ENCODE measurements around the gene INTS3. TPM values are rescaled to one million over a fixed set of nuclear protein-coding genes. Genes with fewer than 3 reads are reported as not detected.

INTS3 gene
- total RNA-seq, 1 donor from 2014 or later = 33.2 TPM

GRCh38 chr1:153799016-153799415 lies 71.2 kb downstream of the INTS3 start:
- DNase-seq = no peak

GRCh38 chr1:153799566-153800465 lies 72.0 kb downstream of the INTS3 start:
- no peak for DNase-seq

- DNase-seq = no peak
Observed at GRCh38 chr1:153800516-153800915, 72.7 kb downstream of the INTS3 start.

- DNase-seq = no peak
Observed at GRCh38 chr1:153801028-153801625, 73.3 kb downstream of the INTS3 start.

GRCh38 chr1:153801786-153802697 lies 74.2 kb downstream of the INTS3 start:
- DNase-seq = no peak

GRCh38 chr1:153803470-153804056 lies 75.7 kb downstream of the INTS3 start:
- no peak for DNase-seq

- no peak for DNase-seq
Observed at GRCh38 chr1:153804112-153804511, 76.3 kb downstream of the INTS3 start.

- no peak for DNase-seq
Observed at GRCh38 chr1:153805042-153805745, 77.3 kb downstream of the INTS3 start.

GRCh38 chr1:153805886-153806719 lies 78.3 kb downstream of the INTS3 start:
- DNase-seq = no peak

GRCh38 chr1:153816283-153816889 lies 88.5 kb downstream of the INTS3 start:
- no peak for DNase-seq

GRCh38 chr1:153818876-153819275 lies 91.0 kb downstream of the INTS3 start:
- no peak for DNase-seq

Small RNA genes lying within 50 kb of the gene (small RNA-seq; reads per million reads assigned to genes)
- gene MIR8083 = not detected
- gene RF00019 = not detected
- gene RN7SL372P = not detected

Other genes starting within 250 kb of the INTS3 start
- 9.2 TPM for gene S100A6, start 192.1 kb upstream of the INTS3 start, total RNA-seq
- not detected for gene S100A5, start 187.1 kb upstream of the INTS3 start, total RNA-seq
- gene S100A4, start 182.2 kb upstream of the INTS3 start, total RNA-seq = 0.62 TPM
- not detected for gene S100A3, start 178.8 kb upstream of the INTS3 start, total RNA-seq
- gene S100A2, start 162.2 kb upstream of the INTS3 start, total RNA-seq = not detected
- 13.3 TPM for gene S100A16, start 114.9 kb upstream of the INTS3 start, total RNA-seq
- gene S100A14, start 111.7 kb upstream of the INTS3 start, total RNA-seq = 0.47 TPM
- 5.3 TPM for gene S100A13, start 100.5 kb upstream of the INTS3 start, total RNA-seq
- 0.47 TPM for gene S100A1, start 99.6 kb upstream of the INTS3 start, total RNA-seq
- 77.0 TPM for gene CHTOP, start 94.0 kb upstream of the INTS3 start, total RNA-seq
- gene SNAPIN, start 69.3 kb upstream of the INTS3 start, total RNA-seq = 36.3 TPM
- 177 TPM for gene ILF2, start 57.1 kb upstream of the INTS3 start, total RNA-seq
- 0.16 TPM for gene NPR1, start 49.4 kb upstream of the INTS3 start, total RNA-seq
- gene SLC27A3, start 47.4 kb downstream of the INTS3 start, total RNA-seq = 14.5 TPM
- 18.2 TPM for gene GATAD2B, start 194.9 kb downstream of the INTS3 start, total RNA-seq
- gene DENND4B, start 218.7 kb downstream of the INTS3 start, total RNA-seq = 11.9 TPM
- gene CRTC2, start 230.6 kb downstream of the INTS3 start, total RNA-seq = 2.8 TPM
- 30.9 TPM for gene SLC39A1, start 235.5 kb downstream of the INTS3 start, total RNA-seq
- 7.2 TPM for gene CREB3L4, start 239.9 kb downstream of the INTS3 start, total RNA-seq
- 43.0 TPM for gene JTB, start 249.6 kb downstream of the INTS3 start, total RNA-seq